Left lung (tissue), 10 donors: ENCODE measurements around the gene TMEM182. TPM values are rescaled to one million over a fixed set of nuclear protein-coding genes. Genes with fewer than 3 reads are reported as not detected.
A peak's percentile ranks its signal among the peaks of the same experiment; 100 is the strongest.

Source experiments
- ATAC-seq: fragments of 200-7000 bp; cut with Tn5 transposase; one replicate; pipeline ENCODE4 v1.9.1; 2020; ENCODE audit warnings: moderate library complexity
- DNase-seq, 4 donors: peaks; one replicate each; pipeline ENCODE4 v3.0.0-alpha.2; 2013 to 2020
- H3K27ac ChIP-seq, 2 donors: fragments of 200-600 bp; sonication (generic) in 1 of 2; one replicate each; pipeline versions ENCODE4 v1.5.0 to v1.8.0; 2020 to 2021
- H3K27me3 ChIP-seq, 2 donors: fragments of 200-600 bp; sonication (generic) in 1 of 2; one replicate each; pipeline versions ENCODE4 v1.5.0 to v1.8.0; 2020 to 2021
- H3K36me3 ChIP-seq, 2 donors: fragments of 200-600 bp; sonication (generic) in 1 of 2; one replicate each; pipeline versions ENCODE4 v1.5.0 to v1.8.0; 2020 to 2021
- H3K4me1 ChIP-seq, 2 donors: fragments of 200-600 bp; one replicate each; pipeline ENCODE4 v1.8.0; 2021
- H3K4me3 ChIP-seq, 2 donors: fragments of 200-600 bp; sonication (generic) in 1 of 2; one replicate each; pipeline versions ENCODE4 v1.5.0 to v1.8.0; 2020 to 2021; ENCODE audit warnings: mild to moderate bottlenecking in 1 of 2
- H3K9me3 ChIP-seq, 2 donors: fragments of 200-600 bp; sonication (generic) in 1 of 2; one replicate each; pipeline versions ENCODE4 v1.5.0 to v1.8.0; 2020 to 2021
- CTCF ChIP-seq, 2 donors: fragments of 200-600 bp; sonication (generic) in 1 of 2; IDR thresholded peaks; one replicate each; pipeline versions ENCODE4 v1.5.0 to v1.8.0; 2021; ENCODE audit warnings: antibody characterized with exemption in 2 of 2
- intact Hi-C, 2 donors: fragments of 100-400 bp; cut with DNase I; formaldehyde crosslinking; loops; one replicate each; pipeline versions ENCODE4 v1.11.2 to v1.14.2; 2022
- polyA plus RNA-seq, 6 donors: library from polyadenylated mRNA; unstranded; fragments of 120-200 nt; gene quantifications; one replicate each; pipeline ENCODE4 v1.2.1, GENCODE V29; 2013; ENCODE audit not compliant: insufficient read length in 6 of 6
- total RNA-seq, 2 donors: library from RNA; stranded (reverse); fragmentation: NEBNext Ultra II Directional; extraction: Animal tissue kit (Norgen Biotek cat#: 25700); gene quantifications; one replicate each; pipeline ENCODE4 v1.2.1, GENCODE V29; 2021
- donor health status: DM: no; HTN: yes; CAD: no.
- donor health status: DM: no; HTN: no; CAD: no.

The TMEM182 gene
- total and polyA plus RNA-seq, 8 donors: 3.4 to 10.9 (median 8.6) TPM

- Histone ChIP-seq H3K27me3 (no peaks in the 10 kb centered on the region), H3K4me3 (no peak overlapping the region), H3K4me1 (no peaks in the 10 kb centered on the region), H3K27ac (no peak overlapping the region), H3K36me3 (no peaks in the 10 kb centered on the region), H3K9me3 (no peaks in the 10 kb centered on the region)
- ATAC-seq: peak; percentile 60
- intact Hi-C loops: loop anchor here in 1 of 2 donors (5.0 kb wide), 1 partner anchor 49 kb away; no protein-coding TSS in a partner anchor
- TF ChIP-seq CTCF (IDR thresholded peaks at IDR 0.05): peak; percentile 81 to 91
- DNase-seq: peak in 1 of 4 donors; percentile 37
These were observed 8.2 kb upstream of the TMEM182 start for GRCh38 chr2:102753563-102754159.

- Histone ChIP-seq H3K4me3 (no peak overlapping the region), H3K9me3 (no peaks in the 10 kb centered on the region), H3K36me3 (no peaks in the 10 kb centered on the region), H3K4me1 (no peaks in the 10 kb centered on the region), H3K27ac (no peak overlapping the region), H3K27me3 (no peaks in the 10 kb centered on the region)
- ATAC-seq: no peak
- TF ChIP-seq CTCF (IDR thresholded peaks at IDR 0.05): no peak
- intact Hi-C loops: loop anchor here in 1 of 2 donors (5.0 kb wide), 1 partner anchor 48 kb away; no protein-coding TSS in a partner anchor
- DNase-seq: no peak
These were observed 7.2 kb upstream of the TMEM182 start for GRCh38 chr2:102754456-102755145.

GRCh38 chr2:102755284-102755683 is 6.5 kb upstream of the TMEM182 start:
- Histone ChIP-seq H3K27me3 (no peaks in the 10 kb centered on the region), H3K36me3 (no peaks in the 10 kb centered on the region), H3K27ac (no peak overlapping the region), H3K9me3 (no peaks in the 10 kb centered on the region), H3K4me1 (no peaks in the 10 kb centered on the region), H3K4me3 (no peak overlapping the region)
- DNase-seq: no peak
- no peak for TF ChIP-seq CTCF (IDR thresholded peaks at IDR 0.05)
- no peak for ATAC-seq
- intact Hi-C loops: no loop called here

GRCh38 chr2:102758439-102758838 is 3.4 kb upstream of the TMEM182 start:
- TF ChIP-seq CTCF (IDR thresholded peaks at IDR 0.05): no peak
- Histone ChIP-seq H3K36me3 (no peaks in the 10 kb centered on the region), H3K27ac (no peak overlapping the region), H3K27me3 (no peaks in the 10 kb centered on the region), H3K4me3 (no peak overlapping the region), H3K4me1 (no peaks in the 10 kb centered on the region), H3K9me3 (no peaks in the 10 kb centered on the region)
- ATAC-seq (no peak), DNase-seq (no peak)
- intact Hi-C loops: no loop called here

GRCh38 chr2:102764083-102764482 is 2.3 kb downstream of the TMEM182 start:
- DNase-seq (no peak), ATAC-seq (no peak)
- intact Hi-C loops: no loop called here
- no peak overlapping the region for H3K4me3 ChIP-seq
- H3K36me3 ChIP-seq: no peaks in the 10 kb centered on the region
- H3K9me3 ChIP-seq: no peaks in the 10 kb centered on the region
- no peak overlapping the region for H3K27ac ChIP-seq
- TF ChIP-seq CTCF (IDR thresholded peaks at IDR 0.05): no peak
- H3K4me1 ChIP-seq: no peaks in the 10 kb centered on the region
- H3K27me3 ChIP-seq: no peaks in the 10 kb centered on the region
